ENCODE results near the gene ZNF70. TPM values are rescaled to one million over a fixed set of nuclear protein-coding genes. Genes with fewer than 3 reads are reported as not detected.

ZNF70 gene
- total RNA-seq, 1 experiment from 2014 or later = 2.3 TPM

GRCh38 chr22:23700706-23701105, 50.2 kb downstream of the ZNF70 start:
- CTCF ChIA-PET = no interaction called here
- Histone ChIP-seq H2AFZ (ENCODE audit: low read length) (no peak overlapping the region), H3K4me2 (ENCODE audit: low read length) (no peak overlapping the region)

GRCh38 chr22:23698673-23699235, 52.2 kb downstream of the ZNF70 start:
- no TSS peak for BruUV-seq (replicated peaks)
- no peaks in the 10 kb centered on the region for H3F3A ChIP-seq (ENCODE audit: low read length, unreplicated experiment)
- intact Hi-C loops (cut with micrococcal nuclease) = no loop called here
- no peaks in the 10 kb centered on the region for H3K27me3 ChIP-seq (ENCODE audit: low read length)
- H3K9ac ChIP-seq (ENCODE audit: low read length) = no peak overlapping the region
- peaks cover 12% of the 10 kb centered on the region; the same call in 1 of the 2 replicates for H3K79me2 ChIP-seq (ENCODE audit: low read length)
- ATAC-seq (no peak), DNase-seq (no peak)
- no peak overlapping the region for H2AFZ ChIP-seq (ENCODE audit: low read length)
- peaks cover 5% of the 10 kb centered on the region for H3K36me3 ChIP-seq (ENCODE audit: low read depth, low read length)
- H3K9me3 ChIP-seq (ENCODE audit: low read length) = no peaks in the 10 kb centered on the region
- H3K27ac ChIP-seq (ENCODE audit: low read length) = no peak overlapping the region
- ChIA-PET CTCF (no interaction called here), POLR2A (ENCODE audit: unreplicated experiment) (no interaction called here)
- no peak overlapping the region for H3K4me2 ChIP-seq (ENCODE audit: low read length)
- H4K20me1 ChIP-seq (ENCODE audit: low read length) = no peaks in the 10 kb centered on the region
- no peak overlapping the region for H3K4me3 ChIP-seq (ENCODE audit: low read length)
- no peaks in the 10 kb centered on the region for H3K4me1 ChIP-seq (ENCODE audit: insufficient read depth, low read length)
- no peaks in the 10 kb centered on the region for H3K9me2 ChIP-seq (replicated peaks; ENCODE audit: low read length)
- TF ChIP-seq EZH2 (IDR thresholded peaks at IDR 0.05; ENCODE audit: low read length, unreplicated experiment) = no peak
- no peak for TF ChIP-seq EZH2phosphoT487 (IDR thresholded peaks at IDR 0.05; ENCODE audit: borderline replicate concordance, low read length)
- TF ChIP-seq, protein P1, sequence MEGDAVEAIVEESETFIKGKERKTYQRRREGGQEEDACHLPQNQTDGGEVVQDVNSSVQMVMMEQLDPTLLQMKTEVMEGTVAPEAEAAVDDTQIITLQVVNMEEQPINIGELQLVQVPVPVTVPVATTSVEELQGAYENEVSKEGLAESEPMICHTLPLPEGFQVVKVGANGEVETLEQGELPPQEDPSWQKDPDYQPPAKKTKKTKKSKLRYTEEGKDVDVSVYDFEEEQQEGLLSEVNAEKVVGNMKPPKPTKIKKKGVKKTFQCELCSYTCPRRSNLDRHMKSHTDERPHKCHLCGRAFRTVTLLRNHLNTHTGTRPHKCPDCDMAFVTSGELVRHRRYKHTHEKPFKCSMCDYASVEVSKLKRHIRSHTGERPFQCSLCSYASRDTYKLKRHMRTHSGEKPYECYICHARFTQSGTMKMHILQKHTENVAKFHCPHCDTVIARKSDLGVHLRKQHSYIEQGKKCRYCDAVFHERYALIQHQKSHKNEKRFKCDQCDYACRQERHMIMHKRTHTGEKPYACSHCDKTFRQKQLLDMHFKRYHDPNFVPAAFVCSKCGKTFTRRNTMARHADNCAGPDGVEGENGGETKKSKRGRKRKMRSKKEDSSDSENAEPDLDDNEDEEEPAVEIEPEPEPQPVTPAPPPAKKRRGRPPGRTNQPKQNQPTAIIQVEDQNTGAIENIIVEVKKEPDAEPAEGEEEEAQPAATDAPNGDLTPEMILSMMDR (conservative IDR thresholded peaks at IDR 0.05; ENCODE audit: low read depth, low read length) = no peak

More at GRCh38 chr22:23700706-23701105, 50.2 kb downstream of the ZNF70 start:
- Histone ChIP-seq H3K27me3 (ENCODE audit: low read length) (no peaks in the 10 kb centered on the region), H3K4me3 (ENCODE audit: low read length) (no peak overlapping the region), H3K9me2 (replicated peaks; ENCODE audit: low read length) (no peaks in the 10 kb centered on the region), H3K9me3 (ENCODE audit: low read length) (no peaks in the 10 kb centered on the region), H4K20me1 (ENCODE audit: low read length) (no peaks in the 10 kb centered on the region), H3K9ac (ENCODE audit: low read length) (no peak overlapping the region), H3K36me3 (ENCODE audit: low read depth, low read length) (peaks cover 7% of the 10 kb centered on the region; the same call in 1 of the 2 replicates), H3K4me1 (ENCODE audit: insufficient read depth, low read length) (no peaks in the 10 kb centered on the region), H3K27ac (ENCODE audit: low read length) (no peak overlapping the region), H3K79me2 (ENCODE audit: low read length) (peaks cover 12% of the 10 kb centered on the region; the same call in 1 of the 2 replicates), H3F3A (ENCODE audit: low read length, unreplicated experiment) (no peaks in the 10 kb centered on the region)
- POLR2A ChIA-PET (ENCODE audit: unreplicated experiment) = no interaction called here
- TF ChIP-seq EZH2phosphoT487 (IDR thresholded peaks at IDR 0.05; ENCODE audit: borderline replicate concordance, low read length) (no peak), EZH2 (IDR thresholded peaks at IDR 0.05; ENCODE audit: low read length, unreplicated experiment) (no peak)
- TF ChIP-seq, protein P1 (conservative IDR thresholded peaks at IDR 0.05; ENCODE audit: low read depth, low read length) = no peak
- no TSS peak for BruUV-seq (replicated peaks)
- intact Hi-C loops (cut with micrococcal nuclease) = no loop called here
- ATAC-seq (no peak), DNase-seq (no peak)

GRCh38 chr22:23698094-23698493, 52.8 kb downstream of the ZNF70 start:
- H2AFZ ChIP-seq (ENCODE audit: low read length) = no peak overlapping the region
- H3F3A ChIP-seq (ENCODE audit: low read length, unreplicated experiment) = no peaks in the 10 kb centered on the region
- H3K36me3 ChIP-seq (ENCODE audit: low read depth, low read length) = peaks cover 5% of the 10 kb centered on the region
- BruUV-seq (replicated peaks) = no TSS peak
- no peak overlapping the region for H3K4me3 ChIP-seq (ENCODE audit: low read length)
- H3K4me1 ChIP-seq (ENCODE audit: insufficient read depth, low read length) = no peaks in the 10 kb centered on the region
- ATAC-seq (no peak), DNase-seq (no peak)
- H3K9me2 ChIP-seq (replicated peaks; ENCODE audit: low read length) = no peaks in the 10 kb centered on the region
- CTCF ChIA-PET = no interaction called here
- TF ChIP-seq EZH2phosphoT487 (IDR thresholded peaks at IDR 0.05; ENCODE audit: borderline replicate concordance, low read length) (no peak), EZH2 (IDR thresholded peaks at IDR 0.05; ENCODE audit: low read length, unreplicated experiment) (no peak)
- intact Hi-C loops (cut with micrococcal nuclease) = no loop called here
- peaks cover 12% of the 10 kb centered on the region; the same call in 1 of the 2 replicates for H3K79me2 ChIP-seq (ENCODE audit: low read length)
- no peaks in the 10 kb centered on the region for H3K9me3 ChIP-seq (ENCODE audit: low read length)
- H3K9ac ChIP-seq (ENCODE audit: low read length) = no peak overlapping the region
- no peaks in the 10 kb centered on the region for H3K27me3 ChIP-seq (ENCODE audit: low read length)
- H3K27ac ChIP-seq (ENCODE audit: low read length) = no peak overlapping the region
- no peaks in the 10 kb centered on the region for H4K20me1 ChIP-seq (ENCODE audit: low read length)
- no peak overlapping the region for H3K4me2 ChIP-seq (ENCODE audit: low read length)
- POLR2A ChIA-PET (ENCODE audit: unreplicated experiment) = no interaction called here
